Measurements from ENCODE around the gene DMXL1. TPM values are rescaled to one million over a fixed set of nuclear protein-coding genes. Genes with fewer than 3 reads are reported as not detected.

The DMXL1 gene
- total and polyA plus RNA-seq, 2 experiments from 2014 or later = 28.4 to 41.7 TPM

DNA sequence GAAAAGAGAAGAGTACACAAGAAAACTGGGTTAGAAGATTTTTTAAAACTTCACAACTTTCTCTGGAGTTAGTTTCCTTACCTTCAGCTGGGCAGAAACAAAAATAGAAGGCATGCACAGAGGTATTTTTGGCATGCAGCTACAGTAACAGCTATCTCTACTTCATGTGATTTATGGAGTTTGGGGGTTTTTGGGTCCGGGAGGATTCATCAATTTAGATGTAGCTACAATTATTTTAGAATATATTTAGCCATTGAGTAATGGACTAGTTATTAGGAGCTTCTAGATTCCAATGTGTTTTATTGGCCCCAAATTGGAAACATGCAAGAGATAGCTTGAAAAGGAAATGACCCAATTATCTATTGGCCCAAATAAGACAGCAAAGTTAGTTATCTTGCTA is 193.3 kb downstream of the DMXL1 start:
- Histone ChIP-seq H3K4me3 (no peak overlapping the region), H2AFZ (0 out of 2 replicates have a peak overlapping the region, but pooled peaks have one; percentile 1), H3K36me3 (ENCODE audit: insufficient read depth) (no peaks in the 10 kb centered on the region), H3K79me2 (replicated peaks; ENCODE audit: insufficient read depth) (no peaks in the 10 kb centered on the region), H3K4me1 (ENCODE audit: insufficient read depth) (no peaks in the 10 kb centered on the region), H3K27me3 (ENCODE audit: insufficient read depth) (peaks cover 1% of the 10 kb centered on the region; the same call in 1 of the 2 replicates), H3K9me2 (ENCODE audit: insufficient read depth) (peaks cover 4% of the 10 kb centered on the region; the same call in 1 of the 2 replicates), H3K4me2 (no peak overlapping the region), H4K20me1 (replicated peaks; ENCODE audit: insufficient read depth) (no peaks in the 10 kb centered on the region), H3F3A (replicated peaks; ENCODE audit: low read depth) (no peaks in the 10 kb centered on the region), H3K27ac (ENCODE audit: low read depth) (no peak overlapping the region)
- ATAC-seq (no peak), DNase-seq (ENCODE audit: low spot score) (no peak)
- Mint-ChIP-seq H3K4me1 (peaks cover 8% of the 10 kb centered on the region; the same call in 2 of the 3 replicates), H3K27me3 (ENCODE audit: insufficient read depth, low read depth, poor library complexity) (peaks cover 12% of the 10 kb centered on the region), H3K4me3 (no peak overlapping the region), H3K27ac (no peak overlapping the region), H3K9me3 (no peaks in the 10 kb centered on the region; the same call in 2 of the 3 replicates), H3K36me3 (ENCODE audit: low read depth) (no peaks in the 10 kb centered on the region)
- TF ChIP-seq, protein P1, sequence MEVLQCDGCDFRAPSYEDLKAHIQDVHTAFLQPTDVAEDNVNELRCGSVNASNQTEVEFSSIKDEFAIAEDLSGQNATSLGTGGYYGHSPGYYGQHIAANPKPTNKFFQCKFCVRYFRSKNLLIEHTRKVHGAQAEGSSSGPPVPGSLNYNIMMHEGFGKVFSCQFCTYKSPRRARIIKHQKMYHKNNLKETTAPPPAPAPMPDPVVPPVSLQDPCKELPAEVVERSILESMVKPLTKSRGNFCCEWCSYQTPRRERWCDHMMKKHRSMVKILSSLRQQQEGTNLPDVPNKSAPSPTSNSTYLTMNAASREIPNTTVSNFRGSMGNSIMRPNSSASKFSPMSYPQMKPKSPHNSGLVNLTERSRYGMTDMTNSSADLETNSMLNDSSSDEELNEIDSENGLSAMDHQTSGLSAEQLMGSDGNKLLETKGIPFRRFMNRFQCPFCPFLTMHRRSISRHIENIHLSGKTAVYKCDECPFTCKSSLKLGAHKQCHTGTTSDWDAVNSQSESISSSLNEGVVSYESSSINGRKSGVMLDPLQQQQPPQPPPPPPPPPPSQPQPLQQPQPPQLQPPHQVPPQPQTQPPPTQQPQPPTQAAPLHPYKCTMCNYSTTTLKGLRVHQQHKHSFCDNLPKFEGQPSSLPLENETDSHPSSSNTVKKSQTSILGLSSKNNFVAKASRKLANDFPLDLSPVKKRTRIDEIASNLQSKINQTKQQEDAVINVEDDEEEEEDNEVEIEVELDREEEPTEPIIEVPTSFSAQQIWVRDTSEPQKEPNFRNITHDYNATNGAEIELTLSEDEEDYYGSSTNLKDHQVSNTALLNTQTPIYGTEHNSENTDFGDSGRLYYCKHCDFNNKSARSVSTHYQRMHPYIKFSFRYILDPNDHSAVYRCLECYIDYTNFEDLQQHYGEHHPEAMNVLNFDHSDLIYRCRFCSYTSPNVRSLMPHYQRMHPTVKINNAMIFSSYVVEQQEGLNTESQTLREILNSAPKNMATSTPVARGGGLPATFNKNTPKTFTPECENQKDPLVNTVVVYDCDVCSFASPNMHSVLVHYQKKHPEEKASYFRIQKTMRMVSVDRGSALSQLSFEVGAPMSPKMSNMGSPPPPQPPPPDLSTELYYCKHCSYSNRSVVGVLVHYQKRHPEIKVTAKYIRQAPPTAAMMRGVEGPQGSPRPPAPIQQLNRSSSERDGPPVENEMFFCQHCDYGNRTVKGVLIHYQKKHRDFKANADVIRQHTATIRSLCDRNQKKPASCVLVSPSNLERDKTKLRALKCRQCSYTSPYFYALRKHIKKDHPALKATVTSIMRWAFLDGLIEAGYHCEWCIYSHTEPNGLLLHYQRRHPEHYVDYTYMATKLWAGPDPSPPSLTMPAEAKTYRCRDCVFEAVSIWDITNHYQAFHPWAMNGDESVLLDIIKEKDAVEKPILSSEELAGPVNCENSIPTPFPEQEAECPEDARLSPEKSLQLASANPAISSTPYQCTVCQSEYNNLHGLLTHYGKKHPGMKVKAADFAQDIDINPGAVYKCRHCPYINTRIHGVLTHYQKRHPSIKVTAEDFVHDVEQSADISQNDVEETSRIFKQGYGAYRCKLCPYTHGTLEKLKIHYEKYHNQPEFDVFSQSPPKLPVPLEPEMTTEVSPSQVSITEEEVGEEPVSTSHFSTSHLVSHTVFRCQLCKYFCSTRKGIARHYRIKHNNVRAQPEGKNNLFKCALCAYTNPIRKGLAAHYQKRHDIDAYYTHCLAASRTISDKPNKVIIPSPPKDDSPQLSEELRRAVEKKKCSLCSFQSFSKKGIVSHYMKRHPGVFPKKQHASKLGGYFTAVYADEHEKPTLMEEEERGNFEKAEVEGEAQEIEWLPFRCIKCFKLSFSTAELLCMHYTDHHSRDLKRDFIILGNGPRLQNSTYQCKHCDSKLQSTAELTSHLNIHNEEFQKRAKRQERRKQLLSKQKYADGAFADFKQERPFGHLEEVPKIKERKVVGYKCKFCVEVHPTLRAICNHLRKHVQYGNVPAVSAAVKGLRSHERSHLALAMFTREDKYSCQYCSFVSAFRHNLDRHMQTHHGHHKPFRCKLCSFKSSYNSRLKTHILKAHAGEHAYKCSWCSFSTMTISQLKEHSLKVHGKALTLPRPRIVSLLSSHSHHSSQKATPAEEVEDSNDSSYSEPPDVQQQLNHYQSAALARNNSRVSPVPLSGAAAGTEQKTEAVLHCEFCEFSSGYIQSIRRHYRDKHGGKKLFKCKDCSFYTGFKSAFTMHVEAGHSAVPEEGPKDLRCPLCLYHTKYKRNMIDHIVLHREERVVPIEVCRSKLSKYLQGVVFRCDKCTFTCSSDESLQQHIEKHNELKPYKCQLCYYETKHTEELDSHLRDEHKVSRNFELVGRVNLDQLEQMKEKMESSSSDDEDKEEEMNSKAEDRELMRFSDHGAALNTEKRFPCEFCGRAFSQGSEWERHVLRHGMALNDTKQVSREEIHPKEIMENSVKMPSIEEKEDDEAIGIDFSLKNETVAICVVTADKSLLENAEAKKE (CRISPR knock-in tag; IDR thresholded peaks at IDR 0.05) = no peak
- TF ChIP-seq CREB1 (CRISPR knock-in tag; IDR thresholded peaks at IDR 0.05; ENCODE audit: low read depth) (no peak), CTCF (conservative IDR thresholded peaks at IDR 0.05; ENCODE audit: low read depth in 2 of 2) (no peak), EZH2 (IDR thresholded peaks at IDR 0.05; ENCODE audit: low read depth, unreplicated experiment) (no peak), POLR2AphosphoS5 (IDR thresholded peaks at IDR 0.05; ENCODE audit: low read depth) (no peak), JUNB (IDR thresholded peaks at IDR 0.05; ENCODE audit: unreplicated experiment) (no peak), STAT1 (IDR thresholded peaks at IDR 0.05; ENCODE audit: unreplicated experiment) (no peak), EZH2phosphoT487 (IDR thresholded peaks at IDR 0.05; ENCODE audit: unreplicated experiment) (no peak), ZNF331 (CRISPR knock-in tag; IDR thresholded peaks at IDR 0.05; ENCODE audit: low read depth) (no peak), REST (IDR thresholded peaks at IDR 0.05; ENCODE audit: unreplicated experiment) (no peak), NANOG (IDR thresholded peaks at IDR 0.05; ENCODE audit: borderline replicate concordance) (no peak), ZNF114 (CRISPR knock-in tag; IDR thresholded peaks at IDR 0.05) (no peak)
- TF ChIP-seq, protein P2, sequence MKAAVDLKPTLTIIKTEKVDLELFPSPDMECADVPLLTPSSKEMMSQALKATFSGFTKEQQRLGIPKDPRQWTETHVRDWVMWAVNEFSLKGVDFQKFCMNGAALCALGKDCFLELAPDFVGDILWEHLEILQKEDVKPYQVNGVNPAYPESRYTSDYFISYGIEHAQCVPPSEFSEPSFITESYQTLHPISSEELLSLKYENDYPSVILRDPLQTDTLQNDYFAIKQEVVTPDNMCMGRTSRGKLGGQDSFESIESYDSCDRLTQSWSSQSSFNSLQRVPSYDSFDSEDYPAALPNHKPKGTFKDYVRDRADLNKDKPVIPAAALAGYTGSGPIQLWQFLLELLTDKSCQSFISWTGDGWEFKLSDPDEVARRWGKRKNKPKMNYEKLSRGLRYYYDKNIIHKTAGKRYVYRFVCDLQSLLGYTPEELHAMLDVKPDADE (IDR thresholded peaks at IDR 0.05) = no peak
